Osteocyte (in vitro differentiated cells): ENCODE results near the gene SEPTIN8. TPM values are rescaled to one million over a fixed set of nuclear protein-coding genes. Genes with fewer than 3 reads are reported as not detected.

Experiments used
- DNase-seq: peaks from one replicate; pipeline ENCODE4 v3.0.0; 2021; ENCODE audit warnings: mixed read lengths; ENCODE audit not compliant: unreplicated experiment; ENCODE audit errors: extremely low spot score
- H3K27ac Mint-ChIP-seq: one replicate; pipeline ENCODE4 v1.8.0; 2021; ENCODE audit warnings: mild to moderate bottlenecking, mixed read lengths; ENCODE audit not compliant: unreplicated experiment
- H3K27me3 Mint-ChIP-seq: one replicate; pipeline ENCODE4 v1.8.0; 2021; ENCODE audit warnings: mixed read lengths; ENCODE audit not compliant: unreplicated experiment
- H3K36me3 Mint-ChIP-seq: one replicate; pipeline ENCODE4 v1.8.0; 2021; ENCODE audit warnings: mixed read lengths; ENCODE audit not compliant: unreplicated experiment
- H3K4me1 Mint-ChIP-seq: one replicate; pipeline ENCODE4 v1.8.0; 2021; ENCODE audit warnings: mixed read lengths; ENCODE audit not compliant: unreplicated experiment
- H3K4me3 Mint-ChIP-seq: one replicate; pipeline ENCODE4 v1.8.0; 2021; ENCODE audit warnings: mild to moderate bottlenecking, moderate library complexity, mixed read lengths; ENCODE audit not compliant: unreplicated experiment
- H3K9me3 Mint-ChIP-seq: one replicate; pipeline ENCODE4 v1.8.0; 2021; ENCODE audit warnings: mixed read lengths; ENCODE audit not compliant: unreplicated experiment
- CTCF ChIP-seq: fragments of 200-600 bp; sonication (generic); IDR thresholded peaks from 2 replicates; pipeline ENCODE4 v1.5.0; 2021; ENCODE audit warnings: antibody characterized with exemption, mild to moderate bottlenecking, moderate library complexity
- total RNA-seq: library from RNA; stranded (reverse); gene quantifications from 2 replicates; pipeline ENCODE4 v1.2.1, GENCODE V29; 2021

SEPTIN8 gene
- total RNA-seq, 1 donor from 2014 or later = 57.9 TPM

DNA sequence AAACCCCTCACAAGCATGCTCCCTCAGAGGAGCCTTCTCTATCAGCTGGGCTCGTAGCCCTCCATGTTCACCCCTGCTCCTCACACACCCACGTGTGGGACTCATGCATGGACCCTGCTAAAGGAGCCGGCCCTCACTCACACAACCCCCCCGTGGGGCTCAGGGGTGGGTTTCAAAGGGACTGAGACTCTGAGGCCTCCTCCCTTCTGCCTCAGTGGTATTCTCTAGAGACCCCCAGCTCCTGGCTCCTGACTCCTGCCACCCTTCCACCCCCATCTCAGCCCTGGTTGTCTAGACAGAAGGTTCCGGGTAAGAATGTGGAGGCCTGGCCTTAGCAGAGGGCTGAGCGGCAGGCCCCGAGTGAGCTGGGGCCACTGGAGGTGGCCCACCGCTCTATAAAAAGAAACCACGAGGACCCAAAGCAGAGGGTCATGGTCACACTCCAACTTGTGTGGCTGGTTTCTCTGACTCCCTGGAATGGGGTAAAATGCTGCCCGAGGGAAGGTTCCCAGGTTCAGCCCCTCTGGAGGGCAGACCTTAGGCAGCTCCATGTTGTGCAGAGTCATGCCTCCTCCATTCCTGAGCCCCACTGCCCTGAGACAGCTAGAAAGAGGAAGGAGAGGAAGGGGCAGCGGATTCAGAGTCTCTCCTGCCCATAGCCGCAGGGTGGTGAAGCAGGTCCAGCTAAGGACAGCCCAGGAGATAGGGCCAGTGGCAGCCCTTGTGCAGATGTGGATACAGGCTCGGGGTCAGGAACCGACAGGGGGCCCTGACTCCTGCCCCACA lies 10.8 kb downstream of the SEPTIN8 start:
- peaks cover 13% of the 10 kb centered on the region for H3K4me1 Mint-ChIP-seq
- peaks cover 16% of the 10 kb centered on the region for H3K36me3 Mint-ChIP-seq
- no peak overlapping the region for H3K4me3 Mint-ChIP-seq
- no peaks in the 10 kb centered on the region for H3K9me3 Mint-ChIP-seq
- no peak for TF ChIP-seq CTCF
- H3K27me3 Mint-ChIP-seq = no peaks in the 10 kb centered on the region
- DNase-seq = no peak
- no peak overlapping the region for H3K27ac Mint-ChIP-seq

- H3K4me3 Mint-ChIP-seq = no peak overlapping the region
- no peak for DNase-seq
- H3K27ac Mint-ChIP-seq = no peak overlapping the region
- no peaks in the 10 kb centered on the region for H3K27me3 Mint-ChIP-seq
- TF ChIP-seq CTCF = no peak
- no peaks in the 10 kb centered on the region for H3K9me3 Mint-ChIP-seq
- H3K4me1 Mint-ChIP-seq = peaks cover 10% of the 10 kb centered on the region
- peaks cover 17% of the 10 kb centered on the region for H3K36me3 Mint-ChIP-seq
Measured at GRCh38 chr5:132765311-132766019, 11.6 kb downstream of the SEPTIN8 start.

- Mint-ChIP-seq H3K9me3 (no peaks in the 10 kb centered on the region), H3K36me3 (peaks cover 24% of the 10 kb centered on the region), H3K4me3 (no peak overlapping the region), H3K27me3 (no peaks in the 10 kb centered on the region), H3K27ac (no peak overlapping the region), H3K4me1 (peaks cover 10% of the 10 kb centered on the region)
- no peak for DNase-seq
- TF ChIP-seq CTCF = no peak
Measured at GRCh38 chr5:132764671-132765238, 12.3 kb downstream of the SEPTIN8 start.

DNA sequence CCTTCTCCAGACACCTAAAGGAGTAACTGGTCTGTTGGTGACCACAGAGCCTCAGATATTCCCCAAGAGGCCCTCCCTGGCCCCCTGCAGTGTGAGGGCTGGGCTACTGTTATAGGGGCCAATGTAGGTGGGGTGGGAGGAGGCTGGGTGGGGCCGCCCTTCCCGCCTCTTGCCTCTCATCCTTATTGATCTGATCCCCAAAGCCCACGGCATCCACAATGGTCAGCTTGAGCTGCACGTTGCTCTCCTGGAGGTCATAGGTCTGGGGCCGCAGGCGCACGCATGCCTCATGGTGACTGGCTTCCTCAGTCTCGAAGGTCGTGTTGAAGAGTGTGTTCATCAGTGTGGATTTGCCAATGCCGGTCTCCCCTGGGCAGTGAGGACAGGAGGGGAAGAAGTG lies 13.0 kb downstream of the SEPTIN8 start:
- no peak overlapping the region for H3K4me3 Mint-ChIP-seq
- no peaks in the 10 kb centered on the region for H3K27me3 Mint-ChIP-seq
- no peak for DNase-seq
- no peak for TF ChIP-seq CTCF
- no peak overlapping the region for H3K27ac Mint-ChIP-seq
- peaks cover 27% of the 10 kb centered on the region for H3K36me3 Mint-ChIP-seq
- peaks cover 10% of the 10 kb centered on the region for H3K4me1 Mint-ChIP-seq
- H3K9me3 Mint-ChIP-seq = no peaks in the 10 kb centered on the region
